ENCODE results near the gene PSEN1.

DNA sequence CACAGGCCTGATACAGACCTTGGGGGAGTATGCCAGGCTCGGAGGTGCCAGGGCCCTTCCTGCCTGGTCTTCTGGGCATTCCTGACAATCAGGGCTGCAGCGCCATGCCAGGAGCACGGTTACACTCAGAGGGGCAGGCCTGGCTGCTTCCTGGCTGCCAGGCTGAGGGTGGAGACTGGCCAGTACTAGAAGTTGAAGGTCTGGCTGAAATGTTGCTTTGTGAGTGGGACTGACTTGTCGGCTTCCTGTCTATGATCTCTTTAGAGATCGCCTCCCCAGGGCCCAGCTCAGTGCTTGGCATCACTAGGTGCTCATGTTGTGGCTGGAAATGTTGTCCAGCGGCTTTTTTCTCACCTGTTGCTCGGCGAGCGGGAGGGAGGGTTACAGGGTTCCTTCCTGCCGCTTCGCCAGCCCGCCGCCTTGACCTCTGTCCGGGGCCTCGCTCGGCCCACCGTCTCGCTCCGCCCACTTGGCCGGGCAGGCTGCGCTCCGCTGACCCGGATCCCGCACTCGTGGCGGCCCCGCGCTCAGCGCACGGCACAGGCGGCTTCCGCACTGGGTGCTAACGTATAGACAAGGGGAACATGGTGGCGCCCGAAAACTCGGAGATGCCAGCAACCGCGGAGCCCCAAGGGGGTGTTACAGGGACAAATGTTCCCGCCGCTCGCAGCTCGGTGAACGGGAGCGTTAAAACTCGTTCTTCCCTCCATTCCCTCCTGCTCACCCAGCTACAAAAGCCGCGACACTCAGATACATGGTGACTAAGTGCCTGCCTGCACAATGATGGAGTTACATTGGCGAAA, 133.6 kb downstream of the PSEN1 start:
- TF ChIP-seq POLR2A (IDR thresholded peaks at IDR 0.05), result no peak
- TF ChIP-seq, protein P1, sequence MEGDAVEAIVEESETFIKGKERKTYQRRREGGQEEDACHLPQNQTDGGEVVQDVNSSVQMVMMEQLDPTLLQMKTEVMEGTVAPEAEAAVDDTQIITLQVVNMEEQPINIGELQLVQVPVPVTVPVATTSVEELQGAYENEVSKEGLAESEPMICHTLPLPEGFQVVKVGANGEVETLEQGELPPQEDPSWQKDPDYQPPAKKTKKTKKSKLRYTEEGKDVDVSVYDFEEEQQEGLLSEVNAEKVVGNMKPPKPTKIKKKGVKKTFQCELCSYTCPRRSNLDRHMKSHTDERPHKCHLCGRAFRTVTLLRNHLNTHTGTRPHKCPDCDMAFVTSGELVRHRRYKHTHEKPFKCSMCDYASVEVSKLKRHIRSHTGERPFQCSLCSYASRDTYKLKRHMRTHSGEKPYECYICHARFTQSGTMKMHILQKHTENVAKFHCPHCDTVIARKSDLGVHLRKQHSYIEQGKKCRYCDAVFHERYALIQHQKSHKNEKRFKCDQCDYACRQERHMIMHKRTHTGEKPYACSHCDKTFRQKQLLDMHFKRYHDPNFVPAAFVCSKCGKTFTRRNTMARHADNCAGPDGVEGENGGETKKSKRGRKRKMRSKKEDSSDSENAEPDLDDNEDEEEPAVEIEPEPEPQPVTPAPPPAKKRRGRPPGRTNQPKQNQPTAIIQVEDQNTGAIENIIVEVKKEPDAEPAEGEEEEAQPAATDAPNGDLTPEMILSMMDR (IDR thresholded peaks at IDR 0.05), result no peak

All from ovary (tissue), 3 donors.